Neural cell (in vitro differentiated cells): Measurements from ENCODE around the gene GGT1.

ENCODE experiments used
- EP300 ChIP-seq: fragments of 450-650 bp; conservative IDR thresholded peaks from 2 replicates; pipeline ENCODE4 v1.6.1; 2014; ENCODE audit warnings: antibody characterized with exemption, mild to moderate bottlenecking, moderate library complexity; ENCODE audit not compliant: poor library complexity, severe bottlenecking
- EZH2 ChIP-seq: fragments of 200-600, 300-800 bp; shearing (Covaris generic), sonication (generic); IDR thresholded peaks from 2 replicates; pipeline ENCODE4 v1.6.1; 2014; ENCODE audit warnings: antibody characterized with exemption, low read length, borderline replicate concordance, mild to moderate bottlenecking; ENCODE audit not compliant: insufficient read depth, poor library complexity, severe bottlenecking
- POLR2AphosphoS5 ChIP-seq: IDR thresholded peaks from 2 replicates; pipeline ENCODE4 v1.6.1; 2012
- TF ChIP-seq, protein P1 (sequence below): fragments of 450-650 bp; IDR thresholded peaks from 2 replicates; pipeline ENCODE4 v1.5.1; 2014; ENCODE audit warnings: antibody characterized with exemption, mild to moderate bottlenecking, moderate library complexity; ENCODE audit not compliant: poor library complexity, severe bottlenecking

DNA sequence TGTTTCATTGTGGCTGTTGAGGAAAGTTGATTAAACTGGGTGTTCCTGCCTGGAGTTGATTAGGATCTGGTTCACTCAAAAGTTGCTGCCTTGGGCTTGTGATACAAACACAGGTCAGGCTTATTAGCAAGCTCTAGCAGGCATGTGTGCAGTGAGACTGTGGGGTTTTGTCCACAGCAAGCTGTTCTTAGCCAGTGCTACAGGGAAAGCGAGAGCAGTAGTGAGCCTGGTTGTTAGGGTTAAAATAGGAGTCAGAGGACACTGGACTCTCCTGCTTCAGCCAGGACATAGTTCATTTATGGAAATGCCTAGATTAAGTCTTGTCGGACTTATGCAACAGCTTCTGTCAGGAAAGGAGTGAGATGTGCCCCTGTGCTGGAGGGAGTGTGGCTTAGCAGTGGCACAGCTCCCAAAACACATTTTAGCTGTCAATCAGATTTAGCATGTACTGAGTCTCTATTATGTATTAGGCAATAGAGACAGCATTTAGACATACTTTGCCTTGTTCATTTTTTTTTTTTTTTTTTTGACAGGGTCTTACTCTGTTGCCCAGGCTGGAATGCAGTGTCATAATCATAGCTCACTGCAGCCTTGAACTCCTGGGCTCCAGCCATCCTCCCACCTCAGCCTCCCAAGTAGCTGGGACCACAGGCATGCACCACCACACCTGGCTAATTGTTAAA is 38.5 kb upstream of the GGT1 start:
- no peak for TF ChIP-seq EP300
- no peak for TF ChIP-seq POLR2AphosphoS5
- TF ChIP-seq, protein P1, sequence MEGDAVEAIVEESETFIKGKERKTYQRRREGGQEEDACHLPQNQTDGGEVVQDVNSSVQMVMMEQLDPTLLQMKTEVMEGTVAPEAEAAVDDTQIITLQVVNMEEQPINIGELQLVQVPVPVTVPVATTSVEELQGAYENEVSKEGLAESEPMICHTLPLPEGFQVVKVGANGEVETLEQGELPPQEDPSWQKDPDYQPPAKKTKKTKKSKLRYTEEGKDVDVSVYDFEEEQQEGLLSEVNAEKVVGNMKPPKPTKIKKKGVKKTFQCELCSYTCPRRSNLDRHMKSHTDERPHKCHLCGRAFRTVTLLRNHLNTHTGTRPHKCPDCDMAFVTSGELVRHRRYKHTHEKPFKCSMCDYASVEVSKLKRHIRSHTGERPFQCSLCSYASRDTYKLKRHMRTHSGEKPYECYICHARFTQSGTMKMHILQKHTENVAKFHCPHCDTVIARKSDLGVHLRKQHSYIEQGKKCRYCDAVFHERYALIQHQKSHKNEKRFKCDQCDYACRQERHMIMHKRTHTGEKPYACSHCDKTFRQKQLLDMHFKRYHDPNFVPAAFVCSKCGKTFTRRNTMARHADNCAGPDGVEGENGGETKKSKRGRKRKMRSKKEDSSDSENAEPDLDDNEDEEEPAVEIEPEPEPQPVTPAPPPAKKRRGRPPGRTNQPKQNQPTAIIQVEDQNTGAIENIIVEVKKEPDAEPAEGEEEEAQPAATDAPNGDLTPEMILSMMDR = no peak
- TF ChIP-seq EZH2 = no peak
